Panc1 (cell line): ENCODE results near the gene PSMC6. TPM values are rescaled to one million over a fixed set of nuclear protein-coding genes. Genes with fewer than 3 reads are reported as not detected.
A peak's percentile ranks its signal among the peaks of the same experiment; 100 is the strongest.

Experiments
- ATAC-seq: fragments of 200-7000 bp; cut with Tn5 transposase; 2 replicates; pipeline ENCODE4 v1.9.1; 2020; ENCODE audit warnings: mild to moderate bottlenecking, moderate library complexity
- BruUV-seq: library from RNA; stranded (reverse); fragments of 400-500 nt; replicated peaks from 2 replicates; lab custom pipeline; 2021; lab: Mats Ljungman, UMichigan
- CTCF ChIA-PET: fragments of 300-600 bp; sonication (Branson Sonifier 250); formaldehyde crosslinking; loops from one replicate; lab custom pipeline; 2022; ENCODE audit warnings: antibody characterized with exemption; lab: Charles Lee
- POLR2A ChIA-PET: fragments of 300-600 bp; sonication (Branson Sonifier 250); formaldehyde crosslinking; loops from one replicate; lab custom pipeline; 2022; ENCODE audit warnings: antibody characterized with exemption; lab: Charles Lee
- DNase-seq: peaks from one replicate; pipeline ENCODE4 v3.0.0-alpha.2; 2010; ENCODE audit warnings: low read depth, low spot score
- H3K27ac ChIP-seq: 2 replicates; pipeline ENCODE4 v1.5.1; 2011; ENCODE audit warnings: mild to moderate bottlenecking, low read length, inconsistent platforms
- H3K27me3 ChIP-seq: fragments of 200-500 bp; sonication (Bioruptor generic); 2 replicates; pipeline ENCODE4 v1.6.0; 2014; ENCODE audit warnings: low read length, inconsistent platforms; ENCODE audit not compliant: control insufficient read depth, insufficient read depth
- H3K36me3 ChIP-seq: fragments of 200-500 bp; sonication (Bioruptor generic); 2 replicates; pipeline ENCODE4 v1.5.1; 2014; ENCODE audit warnings: inconsistent platforms, mild to moderate bottlenecking, low read length, moderate library complexity; ENCODE audit not compliant: control insufficient read depth, insufficient read depth
- H3K4me1 ChIP-seq: 2 replicates; pipeline ENCODE4 v1.5.1; 2011; ENCODE audit warnings: inconsistent platforms, mild to moderate bottlenecking, low read length, moderate library complexity; ENCODE audit not compliant: control insufficient read depth, insufficient read depth
- H3K4me3 ChIP-seq, 2 experiments: 2 replicates each; pipeline ENCODE4 v1.5.1; 2011 to 2012; ENCODE audit warnings: low read depth in 2 of 2, low read length in 2 of 2, mild to moderate bottlenecking in 2 of 2, inconsistent platforms in 1 of 2, moderate library complexity in 1 of 2
- H3K9me3 ChIP-seq: fragments of 200-500 bp; sonication (Bioruptor generic); 2 replicates; pipeline ENCODE4 v1.5.1; 2014; ENCODE audit warnings: low read depth, mild to moderate bottlenecking, inconsistent platforms, low read length, moderate library complexity; ENCODE audit not compliant: control insufficient read depth, insufficient read depth
- CTCF ChIP-seq: fragments of 450-650 bp; IDR thresholded peaks from 2 replicates; pipeline ENCODE4 v1.5.1; 2017; ENCODE audit warnings: mild to moderate bottlenecking
- POLR2AphosphoS5 ChIP-seq: IDR thresholded peaks from 2 replicates; pipeline ENCODE4 v1.6.1; 2012; ENCODE audit warnings: mild to moderate bottlenecking, low read depth, low read length, moderate library complexity
- SIN3A ChIP-seq: IDR thresholded peaks from 2 replicates; pipeline ENCODE4 v1.6.1; 2012; ENCODE audit warnings: low read depth, mild to moderate bottlenecking, low read length, moderate library complexity, borderline replicate concordance; ENCODE audit not compliant: insufficient read depth
- TCF7L2 ChIP-seq: IDR thresholded peaks from 2 replicates; pipeline ENCODE4 v1.6.1; 2011; ENCODE audit warnings: mild to moderate bottlenecking, low read depth, low read length, inconsistent platforms
- in situ Hi-C: cut with HindIII; loops from 2 replicates; pipeline ENCODE4 v1.10.0; 2016; ENCODE audit warnings: low sequenced_read_pairs, low pct_unique_long_range_greater_than_20kb
- intact Hi-C: fragments of 100-400 bp; cut with micrococcal nuclease; formaldehyde crosslinking; loops from one replicate; pipeline ENCODE4 v1.10.0; 2022; ENCODE audit not compliant: unreplicated experiment
- total RNA-seq: library from RNA; stranded (reverse); gene quantifications from one replicate; pipeline ENCODE4 v1.2.1, GENCODE V29; 2021; ENCODE audit not compliant: unreplicated experiment
- TF ChIP-seq, protein P1 (sequence below), 2 experiments: IDR thresholded peaks; 2 replicates each; pipeline ENCODE4 v1.6.1; 2011 to 2012; ENCODE audit warnings: low read depth in 2 of 2, control low read depth in 1 of 2, low read length in 1 of 2, mild to moderate bottlenecking in 1 of 2, moderate library complexity in 1 of 2; ENCODE audit not compliant: insufficient read depth in 1 of 2

The PSMC6 gene
- total RNA-seq, 1 experiment from 2014 or later: 62.1 TPM

GRCh38 chr14:52729585-52729924, 22.6 kb downstream of the PSMC6 start:
- Histone ChIP-seq H3K36me3 (peaks cover 17% of the 10 kb centered on the region), H3K4me1 (no peaks in the 10 kb centered on the region), H3K9me3 (no peaks in the 10 kb centered on the region), H3K27me3 (no peaks in the 10 kb centered on the region), H3K4me3 (peak overlapping the region; percentile 27 to 52), H3K27ac (peak overlapping the region; percentile 65; the same call in 1 of the 2 replicates)
- DNase-seq (no peak), ATAC-seq (no peak)
- POLR2A ChIA-PET: no interaction called here
- in situ Hi-C loops (no loop called here), intact Hi-C loops (no loop called here)
- CTCF ChIA-PET: no interaction called here
- no peak for TF ChIP-seq SIN3A
- no peak for TF ChIP-seq TCF7L2
- no peak for TF ChIP-seq POLR2AphosphoS5
- no peak for TF ChIP-seq CTCF
- TF ChIP-seq, protein P1, sequence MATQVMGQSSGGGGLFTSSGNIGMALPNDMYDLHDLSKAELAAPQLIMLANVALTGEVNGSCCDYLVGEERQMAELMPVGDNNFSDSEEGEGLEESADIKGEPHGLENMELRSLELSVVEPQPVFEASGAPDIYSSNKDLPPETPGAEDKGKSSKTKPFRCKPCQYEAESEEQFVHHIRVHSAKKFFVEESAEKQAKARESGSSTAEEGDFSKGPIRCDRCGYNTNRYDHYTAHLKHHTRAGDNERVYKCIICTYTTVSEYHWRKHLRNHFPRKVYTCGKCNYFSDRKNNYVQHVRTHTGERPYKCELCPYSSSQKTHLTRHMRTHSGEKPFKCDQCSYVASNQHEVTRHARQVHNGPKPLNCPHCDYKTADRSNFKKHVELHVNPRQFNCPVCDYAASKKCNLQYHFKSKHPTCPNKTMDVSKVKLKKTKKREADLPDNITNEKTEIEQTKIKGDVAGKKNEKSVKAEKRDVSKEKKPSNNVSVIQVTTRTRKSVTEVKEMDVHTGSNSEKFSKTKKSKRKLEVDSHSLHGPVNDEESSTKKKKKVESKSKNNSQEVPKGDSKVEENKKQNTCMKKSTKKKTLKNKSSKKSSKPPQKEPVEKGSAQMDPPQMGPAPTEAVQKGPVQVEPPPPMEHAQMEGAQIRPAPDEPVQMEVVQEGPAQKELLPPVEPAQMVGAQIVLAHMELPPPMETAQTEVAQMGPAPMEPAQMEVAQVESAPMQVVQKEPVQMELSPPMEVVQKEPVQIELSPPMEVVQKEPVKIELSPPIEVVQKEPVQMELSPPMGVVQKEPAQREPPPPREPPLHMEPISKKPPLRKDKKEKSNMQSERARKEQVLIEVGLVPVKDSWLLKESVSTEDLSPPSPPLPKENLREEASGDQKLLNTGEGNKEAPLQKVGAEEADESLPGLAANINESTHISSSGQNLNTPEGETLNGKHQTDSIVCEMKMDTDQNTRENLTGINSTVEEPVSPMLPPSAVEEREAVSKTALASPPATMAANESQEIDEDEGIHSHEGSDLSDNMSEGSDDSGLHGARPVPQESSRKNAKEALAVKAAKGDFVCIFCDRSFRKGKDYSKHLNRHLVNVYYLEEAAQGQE (IDR thresholded peaks at IDR 0.05; ENCODE audit: insufficient read depth in 1 of 2, low read depth in 2 of 2, low read length in 1 of 2): no peak
- BruUV-seq: no TSS peak

- ChIA-PET CTCF (no interaction called here), POLR2A (interaction anchor here (0.6 kb wide), 1 partner anchor 1959 kb away, joined by 3 read pairs; no protein-coding TSS in a partner anchor)
- in situ Hi-C loops: no loop called here
- no peaks in the 10 kb centered on the region for H3K4me1 ChIP-seq
- TF ChIP-seq, protein P1 (IDR thresholded peaks at IDR 0.05; ENCODE audit: insufficient read depth in 1 of 2, low read depth in 2 of 2, low read length in 1 of 2): no peak
- TF ChIP-seq POLR2AphosphoS5 (peak; percentile 72), SIN3A (peak; percentile 79; the same call in 1 of the 2 replicates), CTCF (no peak), TCF7L2 (no peak)
- intact Hi-C loops: no loop called here
- H3K27ac ChIP-seq: peak within 1 kb of the TSS; percentile 85
- H3K9me3 ChIP-seq: no peaks in the 10 kb centered on the region
- no peaks in the 10 kb centered on the region for H3K27me3 ChIP-seq
- peak within 1 kb of the TSS; percentile 85 to 91 for H3K4me3 ChIP-seq
- ATAC-seq: peak; percentile 99
- DNase-seq: peak; percentile 68
- no TSS peak for BruUV-seq
- H3K36me3 ChIP-seq: peaks cover 15% of the 10 kb centered on the region
These were observed 23.1 kb downstream of the PSMC6 start, which contains the start of gene STYX for GRCh38 chr14:52729925-52730708. Gene STYX (plus strand): TSS chr14:52730166. CDS start chr14:52730475, 309 bp downstream.
